HG03280 (cell line): ENCODE results near the gene SCG3.
"Not testable (repeated sequence)": the region's sequence is repeated elsewhere in the genome, so short reads cannot be mapped to it uniquely, and the experiment has no call there.

Experiments used
- ATAC-seq: cut with Tn5 transposase; IDR thresholded peaks from one replicate; pipeline ENCODE4 v1.9.1; 2021; ENCODE audit warnings: mild to moderate bottlenecking, moderate library complexity; ENCODE audit not compliant: unreplicated experiment

The SCG3 gene

DNA sequence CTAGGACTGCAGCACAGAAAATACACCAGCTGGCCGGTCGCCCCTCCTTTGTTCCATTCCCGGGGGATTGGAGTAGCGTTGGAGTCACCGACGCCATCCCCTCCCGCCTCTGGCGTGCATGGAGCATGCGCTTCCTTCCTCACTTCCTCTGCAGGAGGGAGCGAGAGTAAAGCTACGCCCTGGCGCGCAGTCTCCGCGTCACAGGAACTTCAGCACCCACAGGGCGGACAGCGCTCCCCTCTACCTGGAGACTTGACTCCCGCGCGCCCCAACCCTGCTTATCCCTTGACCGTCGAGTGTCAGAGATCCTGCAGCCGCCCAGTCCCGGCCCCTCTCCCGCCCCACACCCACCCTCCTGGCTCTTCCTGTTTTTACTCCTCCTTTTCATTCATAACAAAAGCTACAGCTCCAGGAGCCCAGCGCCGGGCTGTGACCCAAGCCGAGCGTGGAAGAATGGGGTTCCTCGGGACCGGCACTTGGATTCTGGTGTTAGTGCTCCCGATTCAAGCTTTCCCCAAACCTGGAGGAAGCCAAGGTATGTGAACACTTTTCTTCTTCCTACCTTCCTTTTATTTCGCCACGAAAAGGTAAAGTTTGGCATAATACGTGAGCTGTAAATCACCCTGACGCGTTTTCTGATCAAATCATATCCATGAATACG is at the start of gene SCG3:
SCG3 (plus strand) TSS at position 201 of the 661 bp plus-strand sequence; CDS start at position 454, 253 bp downstream.
- ATAC-seq, result no peak

- no peak for ATAC-seq
These were observed 46.6 kb upstream of the SCG3 start for GRCh38 chr15:51634591-51635198.

- no peak for ATAC-seq
These were observed 39.7 kb upstream of the SCG3 start for GRCh38 chr15:51641490-51642130.

- ATAC-seq, result no peak
These were observed 38.6 kb upstream of the SCG3 start for GRCh38 chr15:51642696-51643095.

DNA sequence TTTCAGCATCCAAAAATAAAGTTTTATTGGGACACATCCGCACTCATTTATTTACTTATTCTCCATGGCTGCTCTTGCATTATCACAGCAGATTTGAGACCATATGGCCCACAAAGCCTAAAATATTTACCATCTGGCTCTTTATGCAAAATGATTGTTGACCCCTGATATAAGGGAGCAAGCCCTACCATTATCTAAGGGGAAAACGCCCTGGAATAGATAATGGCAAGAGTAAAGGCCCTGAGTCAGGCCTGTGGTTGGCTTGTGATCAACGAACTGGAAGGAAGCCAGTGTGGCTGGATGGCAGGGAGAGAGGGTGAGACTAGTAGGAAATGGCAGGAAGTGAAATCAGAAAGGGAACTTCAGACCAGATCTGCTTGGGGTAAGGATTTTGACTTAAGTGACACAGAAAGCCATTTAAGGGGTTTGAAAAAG is 34.2 kb upstream of the SCG3 start:
- no peak for ATAC-seq

DNA sequence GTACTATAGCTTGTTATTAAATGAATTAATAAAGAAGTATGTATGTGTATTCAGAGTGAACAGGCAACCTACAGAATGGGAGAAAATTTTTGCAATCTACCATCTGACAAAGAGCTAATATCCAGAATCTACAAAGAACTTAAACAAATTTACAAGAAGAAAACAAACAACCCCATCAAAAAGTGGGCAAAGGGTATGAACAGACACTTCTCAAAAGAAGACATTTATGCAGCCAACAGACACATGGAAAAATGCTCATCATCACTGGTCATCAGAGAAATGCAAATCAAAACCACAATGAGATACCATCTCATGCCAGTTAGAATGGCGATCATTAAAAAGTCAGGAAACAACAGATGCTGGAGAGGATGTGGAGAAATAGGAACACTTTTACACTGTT is 33.2 kb upstream of the SCG3 start:
- not testable (repeated sequence) for ATAC-seq

DNA sequence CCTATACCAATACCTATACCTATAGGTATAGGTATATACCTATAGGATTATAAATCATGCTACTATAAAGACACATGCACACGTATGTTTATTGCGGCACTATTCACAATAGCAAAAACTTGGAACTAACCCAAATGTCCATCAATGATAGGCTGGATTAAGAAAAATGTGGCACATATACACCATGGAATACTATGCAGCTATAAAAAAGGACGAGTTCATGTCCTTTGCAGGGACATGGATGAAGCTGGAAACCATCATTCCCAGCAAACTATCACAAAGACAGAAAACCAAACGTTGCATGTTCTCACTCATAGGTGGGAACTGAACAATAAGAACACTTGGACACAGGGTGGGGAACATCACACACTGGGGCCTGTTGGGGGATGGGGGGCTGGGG is 32.7 kb upstream of the SCG3 start:
- ATAC-seq, result not testable (repeated sequence)

GRCh38 chr15:51649659-51650521 is 31.4 kb upstream of the SCG3 start:
- no peak for ATAC-seq

DNA sequence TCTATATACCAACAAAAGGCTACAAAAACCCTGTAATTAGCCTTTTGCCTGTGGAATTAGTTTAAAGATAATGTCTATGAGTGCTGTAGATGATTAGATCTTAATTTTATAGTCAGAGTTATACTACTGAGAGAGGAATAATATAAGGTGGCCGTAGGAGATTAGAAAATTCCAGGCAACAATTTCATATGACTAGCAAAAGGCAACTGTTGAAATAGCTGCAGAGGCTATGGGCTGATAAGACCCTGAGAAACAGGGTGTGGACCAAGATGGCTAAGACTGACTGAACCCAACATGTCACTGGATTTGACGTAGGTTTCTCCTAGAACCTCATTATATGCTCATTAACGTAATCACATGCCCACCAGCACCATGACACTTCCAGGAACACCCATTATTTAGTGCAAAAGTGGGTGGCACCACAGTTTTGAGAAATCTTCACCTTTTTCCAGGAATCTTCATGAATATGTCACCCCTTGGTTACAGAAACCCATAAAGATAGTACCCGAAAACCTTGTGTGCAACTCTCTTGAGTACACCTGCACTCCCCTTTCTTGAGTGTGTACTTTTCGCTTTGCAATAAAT is 29.1 kb upstream of the SCG3 start:
- no peak for ATAC-seq

GRCh38 chr15:51655401-51656057 is 25.8 kb upstream of the SCG3 start:
- ATAC-seq, result not testable (repeated sequence)

DNA sequence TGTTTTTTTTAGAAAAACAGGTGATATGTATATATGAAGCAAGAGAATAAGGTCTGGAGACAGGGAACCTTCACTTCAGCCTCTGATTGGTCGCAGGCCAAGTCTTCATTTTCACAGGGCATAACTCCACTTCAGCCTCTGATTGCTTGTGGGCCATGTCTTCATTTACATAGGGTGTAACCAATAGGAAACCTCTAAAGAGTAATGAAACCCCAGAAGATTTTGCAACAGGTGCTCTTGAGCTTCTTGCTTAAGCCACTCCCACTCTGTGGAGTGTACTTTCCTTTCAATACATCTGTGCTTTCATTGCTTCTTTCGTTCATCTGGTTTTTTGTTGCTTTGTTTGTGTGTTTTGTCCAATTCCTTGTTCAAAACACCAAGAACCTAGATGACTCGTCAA is 22.6 kb upstream of the SCG3 start:
- no peak for ATAC-seq

DNA sequence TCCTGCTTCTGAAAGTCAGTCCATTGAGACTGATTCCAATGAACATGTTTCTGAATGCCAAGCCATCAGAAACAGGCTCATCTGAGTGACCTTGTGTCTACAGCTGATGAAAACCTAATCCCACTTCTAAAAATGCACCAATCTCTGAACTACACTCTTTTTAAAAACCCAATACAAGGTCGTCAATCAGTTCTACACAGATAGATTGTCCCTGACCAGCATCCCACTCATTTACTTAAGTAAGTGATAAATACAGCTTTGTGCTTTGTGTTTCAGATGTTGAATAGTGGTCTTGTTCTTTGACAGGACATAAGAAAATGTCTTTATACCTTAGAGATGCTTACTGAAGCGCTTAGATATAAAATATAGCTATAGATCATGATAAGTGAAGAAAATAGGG is 20.2 kb upstream of the SCG3 start:
- ATAC-seq, result no peak

DNA sequence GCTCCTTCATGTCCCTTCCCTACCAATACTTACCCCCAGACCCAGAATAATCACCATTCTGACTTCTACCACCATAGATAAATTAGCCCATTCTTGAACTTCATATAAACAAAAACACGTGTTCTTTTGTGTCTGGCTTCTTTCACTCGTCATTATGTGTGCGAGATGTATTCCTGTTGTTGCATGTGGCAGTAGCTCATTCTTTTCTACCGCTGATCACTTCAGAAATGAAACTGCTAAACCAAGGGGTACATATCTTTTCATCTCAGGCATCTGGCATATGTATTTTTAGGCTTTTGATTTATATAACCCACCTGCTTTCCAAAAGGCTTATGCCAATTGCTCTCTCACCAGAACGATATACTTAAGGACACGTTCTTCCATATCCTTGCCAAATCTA is 13.8 kb upstream of the SCG3 start:
- no peak for ATAC-seq

DNA sequence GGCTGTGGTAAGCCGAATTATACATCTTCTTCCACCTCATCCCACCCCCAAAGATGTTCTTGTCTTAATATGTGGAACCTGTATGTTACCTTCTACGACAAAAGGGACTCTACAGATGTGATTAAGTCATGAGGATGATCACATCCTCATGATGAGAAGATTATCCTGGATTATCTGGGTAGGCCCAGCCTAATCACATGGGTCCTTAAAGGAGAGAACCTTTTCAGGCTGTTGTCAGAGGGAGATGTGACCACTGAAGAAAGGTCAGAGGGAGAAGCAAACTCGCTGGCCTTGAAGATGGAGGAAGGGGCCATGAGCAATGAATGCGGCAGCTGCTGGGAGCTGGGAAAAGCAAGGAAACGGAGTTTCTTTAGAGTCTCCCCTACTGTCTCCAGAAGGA is 12.9 kb upstream of the SCG3 start:
- no peak for ATAC-seq

DNA sequence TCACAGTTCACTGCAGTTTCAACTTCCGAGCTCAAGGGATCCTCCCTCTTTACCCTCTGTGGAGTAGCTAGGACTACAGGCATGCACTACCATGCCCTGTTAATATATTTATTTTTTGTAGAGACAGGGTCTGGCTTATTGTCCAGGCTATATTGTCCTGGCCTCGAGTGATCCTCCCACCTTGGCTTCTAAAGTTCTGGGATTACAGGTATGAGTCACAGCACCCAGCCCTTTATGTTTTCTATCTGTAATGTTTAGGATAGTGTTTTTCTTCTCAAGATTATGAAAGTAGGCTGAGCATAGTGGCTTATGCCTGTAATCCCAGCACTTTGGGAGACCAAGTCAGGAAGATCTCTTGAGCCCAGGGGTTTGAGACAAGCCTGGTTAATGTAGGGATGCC is 11.9 kb upstream of the SCG3 start:
- no peak for ATAC-seq

DNA sequence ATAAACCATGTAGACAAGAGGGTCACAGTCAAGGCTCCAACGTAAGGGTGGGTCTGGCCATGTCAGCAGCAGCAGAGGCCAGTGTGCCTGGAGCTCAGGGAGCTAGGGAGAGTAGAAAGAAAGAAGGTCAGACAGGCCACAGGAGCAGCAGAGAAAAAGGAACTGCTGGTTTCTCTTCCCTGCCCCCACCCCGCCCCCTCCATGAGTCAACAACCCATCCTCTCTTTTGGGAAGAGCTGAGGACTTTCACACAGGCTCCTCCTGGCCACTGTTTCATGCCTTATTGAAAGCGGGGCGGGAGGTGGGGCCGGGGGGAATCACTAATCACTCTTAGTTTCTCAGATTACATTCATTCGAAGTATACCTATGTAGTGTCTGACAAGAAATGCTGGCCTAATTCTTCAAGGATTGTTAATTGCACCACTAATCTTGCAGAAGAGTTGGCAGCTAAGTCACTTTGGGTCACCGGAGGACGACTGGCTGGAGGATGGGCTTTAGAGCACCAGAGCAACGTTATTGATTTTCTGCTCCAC is 9.1 kb upstream of the SCG3 start:
- ATAC-seq, result no peak

- no peak for ATAC-seq
These were observed 8.1 kb upstream of the SCG3 start for GRCh38 chr15:51672913-51673857.

DNA sequence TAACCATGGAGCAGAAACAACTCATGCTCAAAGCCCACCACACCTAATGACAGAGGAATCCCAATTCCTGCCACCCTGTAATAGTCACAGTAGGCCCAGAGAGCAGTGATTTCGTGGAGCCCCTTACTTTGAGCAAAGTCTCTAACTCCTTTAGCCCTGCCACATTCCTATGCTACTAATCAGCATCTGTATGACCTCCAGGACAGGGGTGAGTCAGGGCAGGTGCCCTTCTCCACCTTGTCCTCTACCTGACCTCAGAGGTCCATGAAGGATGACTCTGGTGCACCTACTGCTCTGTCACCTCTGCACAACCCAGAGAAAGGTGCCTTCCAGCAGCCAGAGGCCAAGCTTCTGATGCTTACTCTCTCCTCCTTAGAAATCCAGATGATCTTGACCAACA is 6.1 kb upstream of the SCG3 start:
- no peak for ATAC-seq

GRCh38 chr15:51677021-51677420 is 4.3 kb upstream of the SCG3 start:
- ATAC-seq, result no peak
